HepG2 (cell line): ENCODE results near the gene RNF5. TPM values are rescaled to one million over a fixed set of nuclear protein-coding genes. Genes with fewer than 3 reads are reported as not detected.
A peak's percentile ranks its signal among the peaks of the same experiment; 100 is the strongest.

ENCODE experiments used
- CEBPG ChIP-seq: IDR thresholded peaks from 2 replicates; pipeline ENCODE4 v1.6.1; 2016
- DPF2 ChIP-seq: sonication (generic); formaldehyde crosslinking; IDR thresholded peaks from 2 replicates; pipeline ENCODE4 v1.4.0; 2020; ENCODE audit warnings: mild to moderate bottlenecking, low read depth, missing genetic modification reagents, borderline replicate concordance
- FOSL2 ChIP-seq: sonication (generic); formaldehyde crosslinking; IDR thresholded peaks from 2 replicates; pipeline ENCODE4 v1.4.0; 2020; ENCODE audit warnings: missing genetic modification reagents
- FOXK2 ChIP-seq: fragments of 450-650 bp; IDR thresholded peaks from 2 replicates; pipeline ENCODE4 v1.6.1; 2016
- MIER2 ChIP-seq: IDR thresholded peaks from 2 replicates; pipeline ENCODE4 v1.6.1; 2016; ENCODE audit warnings: missing biosample characterization, missing genetic modification reagents
- NFE2L1 ChIP-seq: sonication (generic); formaldehyde crosslinking; IDR thresholded peaks from 2 replicates; pipeline ENCODE4 v1.4.0; 2020; ENCODE audit warnings: missing genetic modification reagents, mild to moderate bottlenecking, borderline replicate concordance
- PCBP2 ChIP-seq: fragments of 200-400 bp; formaldehyde crosslinking; optimal IDR thresholded peaks from 2 replicates; pipeline ENCODE3; 2018; ENCODE audit warnings: low read length, low read depth; ENCODE audit not compliant: poor library complexity, severe bottlenecking
- RFX3 ChIP-seq: IDR thresholded peaks from 2 replicates; pipeline ENCODE4 v1.6.1; 2016; ENCODE audit warnings: missing biosample characterization, missing genetic modification reagents
- ZBTB20 ChIP-seq: sonication (generic); formaldehyde crosslinking; IDR thresholded peaks from 2 replicates; pipeline ENCODE4 v1.8.1; 2023; ENCODE audit warnings: missing genetic modification reagents, low read depth, mild to moderate bottlenecking, borderline replicate concordance
- ZNF33B ChIP-seq: sonication (generic); formaldehyde crosslinking; IDR thresholded peaks from 2 replicates; pipeline ENCODE4 v1.5.1; 2020; ENCODE audit warnings: mild to moderate bottlenecking, missing genetic modification reagents
- polyA plus RNA-seq, 8 experiments: library from polyadenylated mRNA; depleted of rRNA in 3 of 8; stranded (reverse) in 7 of 8; unstranded in 1 of 8; fragments of >200 nt; fragmentation: Illumina TruSeq in 4 of 8; extraction: Trizol in 4 of 8; gene quantifications; 2 replicates each; pipeline versions ENCODE4 v1.2.1 to v1.2.3, GENCODE V29; 2011 to 2016; ENCODE audit warnings: low read depth in 4 of 8, missing spikeins in 1 of 8, mixed read lengths in 1 of 8; ENCODE audit not compliant: insufficient read depth in 1 of 8
- total RNA-seq, 5 experiments: library from RNA; depleted of rRNA; stranded (reverse); fragments of >200 nt; fragmentation: Illumina TruSeq; extraction: Trizol; gene quantifications; 2 replicates each; pipeline ENCODE4 v1.2.3, GENCODE V29; 2016; ENCODE audit warnings: low read depth in 1 of 5
- TF ChIP-seq, protein P1 (sequence below): sonication (generic); formaldehyde crosslinking; IDR thresholded peaks from 2 replicates; pipeline ENCODE4 v1.9.0; 2021; ENCODE audit warnings: missing genetic modification reagents, borderline replicate concordance
- TF ChIP-seq, protein P2 (sequence below): sonication (generic); formaldehyde crosslinking; IDR thresholded peaks from 2 replicates; pipeline ENCODE4 v1.5.1; 2020; ENCODE audit warnings: mild to moderate bottlenecking, missing genetic modification reagents
- TF ChIP-seq, protein P3 (sequence below): sonication (generic); formaldehyde crosslinking; IDR thresholded peaks from 2 replicates; pipeline ENCODE4 v1.4.0; 2020; ENCODE audit warnings: missing genetic modification reagents
- TF ChIP-seq, protein P4 (sequence below): sonication (generic); formaldehyde crosslinking; IDR thresholded peaks from 2 replicates; pipeline ENCODE4 v1.5.1; 2020; ENCODE audit warnings: mild to moderate bottlenecking, missing genetic modification reagents, moderate library complexity

RNF5 gene
- total and polyA plus RNA-seq, 2 of the 13 experiments (the other 11 are each of a cell fraction or from before 2014, with no cell fraction given), result 98.0 to 131 TPM

DNA sequence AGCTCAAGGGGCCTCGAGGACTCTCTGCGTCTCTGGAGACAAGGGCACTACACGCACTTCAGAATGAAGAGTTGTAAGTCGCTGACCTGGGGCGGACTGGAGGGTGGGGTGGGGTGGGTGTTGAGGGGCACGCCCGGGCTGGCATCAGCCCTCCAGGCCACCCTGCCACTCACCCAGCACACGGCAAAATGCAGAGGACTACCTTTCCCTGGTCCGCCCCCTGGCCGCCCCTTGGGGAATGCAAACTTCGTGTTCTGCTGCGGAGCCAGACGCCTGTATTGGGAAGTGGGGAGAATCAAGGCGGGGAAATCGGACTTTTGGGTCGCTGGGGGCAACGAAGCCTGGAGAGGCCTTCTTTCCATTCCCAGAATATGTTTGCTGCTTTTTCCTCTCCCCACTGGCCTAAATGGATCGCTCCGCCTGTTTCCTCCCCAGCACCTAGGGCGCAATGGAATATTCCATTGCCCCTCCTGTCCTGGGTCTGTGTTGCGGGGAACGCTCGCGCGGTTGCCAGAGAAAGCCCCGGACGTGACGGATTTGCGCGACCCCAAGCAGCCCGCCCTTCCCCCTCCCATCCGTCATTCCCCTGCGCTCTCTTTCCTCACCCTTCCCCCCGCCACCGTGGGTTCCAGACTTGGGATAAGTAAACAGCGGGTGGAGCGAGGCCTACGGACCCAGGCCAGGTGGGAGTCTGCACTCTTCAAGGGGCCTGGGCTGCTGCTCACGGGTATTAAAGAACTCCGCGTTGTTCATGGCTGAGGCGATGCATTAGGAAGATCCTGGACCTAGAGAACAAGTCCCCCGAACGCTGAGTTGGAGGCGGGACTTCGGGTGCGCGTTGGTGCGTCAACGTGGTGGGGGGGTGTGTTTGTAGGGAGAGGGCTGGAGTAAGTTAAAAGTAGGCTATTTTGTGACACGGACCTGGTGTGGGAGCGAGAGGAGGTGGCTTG lies 24.4 kb upstream of the RNF5 start, which contains the start of gene PPT2 (continued):
- TF ChIP-seq MIER2 (no peak; the same call in 1 of the 2 replicates), FOSL2 (CRISPR knock-in tag) (no peak; the same call in 1 of the 2 replicates), DPF2 (CRISPR knock-in tag) (no peak), FOXK2 (peak; percentile 94), ZBTB20 (CRISPR knock-in tag) (no peak; the same call in 1 of the 2 replicates), RFX3 (CRISPR knock-in tag) (peak; percentile 80), CEBPG (CRISPR knock-in tag) (peak; percentile 35; the same call in 1 of the 2 replicates), ZNF33B (CRISPR knock-in tag) (peak; percentile 81; the same call in 1 of the 2 replicates), PCBP2 (peak; percentile 12), NFE2L1 (CRISPR knock-in tag) (peak; percentile 85; the same call in 1 of the 2 replicates)
- TF ChIP-seq, protein P1, sequence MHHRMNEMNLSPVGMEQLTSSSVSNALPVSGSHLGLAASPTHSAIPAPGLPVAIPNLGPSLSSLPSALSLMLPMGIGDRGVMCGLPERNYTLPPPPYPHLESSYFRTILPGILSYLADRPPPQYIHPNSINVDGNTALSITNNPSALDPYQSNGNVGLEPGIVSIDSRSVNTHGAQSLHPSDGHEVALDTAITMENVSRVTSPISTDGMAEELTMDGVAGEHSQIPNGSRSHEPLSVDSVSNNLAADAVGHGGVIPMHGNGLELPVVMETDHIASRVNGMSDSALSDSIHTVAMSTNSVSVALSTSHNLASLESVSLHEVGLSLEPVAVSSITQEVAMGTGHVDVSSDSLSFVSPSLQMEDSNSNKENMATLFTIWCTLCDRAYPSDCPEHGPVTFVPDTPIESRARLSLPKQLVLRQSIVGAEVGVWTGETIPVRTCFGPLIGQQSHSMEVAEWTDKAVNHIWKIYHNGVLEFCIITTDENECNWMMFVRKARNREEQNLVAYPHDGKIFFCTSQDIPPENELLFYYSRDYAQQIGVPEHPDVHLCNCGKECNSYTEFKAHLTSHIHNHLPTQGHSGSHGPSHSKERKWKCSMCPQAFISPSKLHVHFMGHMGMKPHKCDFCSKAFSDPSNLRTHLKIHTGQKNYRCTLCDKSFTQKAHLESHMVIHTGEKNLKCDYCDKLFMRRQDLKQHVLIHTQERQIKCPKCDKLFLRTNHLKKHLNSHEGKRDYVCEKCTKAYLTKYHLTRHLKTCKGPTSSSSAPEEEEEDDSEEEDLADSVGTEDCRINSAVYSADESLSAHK (CRISPR knock-in tag), result no peak
- TF ChIP-seq, protein P2, sequence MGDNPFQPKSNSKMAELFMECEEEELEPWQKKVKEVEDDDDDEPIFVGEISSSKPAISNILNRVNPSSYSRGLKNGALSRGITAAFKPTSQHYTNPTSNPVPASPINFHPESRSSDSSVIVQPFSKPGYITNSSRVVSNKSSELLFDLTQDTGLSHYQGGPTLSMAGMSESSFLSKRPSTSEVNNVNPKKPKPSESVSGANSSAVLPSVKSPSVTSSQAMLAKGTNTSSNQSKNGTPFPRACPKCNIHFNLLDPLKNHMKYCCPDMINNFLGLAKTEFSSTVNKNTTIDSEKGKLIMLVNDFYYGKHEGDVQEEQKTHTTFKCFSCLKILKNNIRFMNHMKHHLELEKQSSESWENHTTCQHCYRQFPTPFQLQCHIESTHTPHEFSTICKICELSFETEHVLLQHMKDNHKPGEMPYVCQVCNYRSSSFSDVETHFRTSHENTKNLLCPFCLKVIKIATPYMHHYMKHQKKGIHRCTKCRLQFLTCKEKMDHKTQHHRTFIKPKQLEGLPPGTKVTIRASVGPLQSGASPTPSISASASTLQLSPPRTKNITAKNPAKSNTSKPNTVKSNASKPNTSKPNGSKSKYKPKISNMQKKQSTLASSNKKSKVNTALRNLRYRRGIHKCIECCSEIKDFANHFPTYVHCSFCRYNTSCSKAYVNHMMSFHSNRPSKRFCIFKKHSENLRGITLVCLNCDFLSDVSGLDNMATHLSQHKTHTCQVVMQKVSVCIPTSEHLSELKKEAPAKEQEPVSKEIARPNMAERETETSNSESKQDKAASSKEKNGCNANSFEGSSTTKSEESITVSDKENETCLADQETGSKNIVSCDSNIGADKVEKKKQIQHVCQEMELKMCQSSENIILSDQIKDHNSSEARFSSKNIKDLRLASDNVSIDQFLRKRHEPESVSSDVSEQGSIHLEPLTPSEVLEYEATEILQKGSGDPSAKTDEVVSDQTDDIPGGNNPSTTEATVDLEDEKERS (CRISPR knock-in tag), result no peak
- TF ChIP-seq, protein P3, sequence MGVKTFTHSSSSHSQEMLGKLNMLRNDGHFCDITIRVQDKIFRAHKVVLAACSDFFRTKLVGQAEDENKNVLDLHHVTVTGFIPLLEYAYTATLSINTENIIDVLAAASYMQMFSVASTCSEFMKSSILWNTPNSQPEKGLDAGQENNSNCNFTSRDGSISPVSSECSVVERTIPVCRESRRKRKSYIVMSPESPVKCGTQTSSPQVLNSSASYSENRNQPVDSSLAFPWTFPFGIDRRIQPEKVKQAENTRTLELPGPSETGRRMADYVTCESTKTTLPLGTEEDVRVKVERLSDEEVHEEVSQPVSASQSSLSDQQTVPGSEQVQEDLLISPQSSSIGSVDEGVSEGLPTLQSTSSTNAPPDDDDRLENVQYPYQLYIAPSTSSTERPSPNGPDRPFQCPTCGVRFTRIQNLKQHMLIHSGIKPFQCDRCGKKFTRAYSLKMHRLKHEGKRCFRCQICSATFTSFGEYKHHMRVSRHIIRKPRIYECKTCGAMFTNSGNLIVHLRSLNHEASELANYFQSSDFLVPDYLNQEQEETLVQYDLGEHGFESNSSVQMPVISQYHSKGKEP (CRISPR knock-in tag), result no peak; the same call in 1 of the 2 replicates
- TF ChIP-seq, protein P4, sequence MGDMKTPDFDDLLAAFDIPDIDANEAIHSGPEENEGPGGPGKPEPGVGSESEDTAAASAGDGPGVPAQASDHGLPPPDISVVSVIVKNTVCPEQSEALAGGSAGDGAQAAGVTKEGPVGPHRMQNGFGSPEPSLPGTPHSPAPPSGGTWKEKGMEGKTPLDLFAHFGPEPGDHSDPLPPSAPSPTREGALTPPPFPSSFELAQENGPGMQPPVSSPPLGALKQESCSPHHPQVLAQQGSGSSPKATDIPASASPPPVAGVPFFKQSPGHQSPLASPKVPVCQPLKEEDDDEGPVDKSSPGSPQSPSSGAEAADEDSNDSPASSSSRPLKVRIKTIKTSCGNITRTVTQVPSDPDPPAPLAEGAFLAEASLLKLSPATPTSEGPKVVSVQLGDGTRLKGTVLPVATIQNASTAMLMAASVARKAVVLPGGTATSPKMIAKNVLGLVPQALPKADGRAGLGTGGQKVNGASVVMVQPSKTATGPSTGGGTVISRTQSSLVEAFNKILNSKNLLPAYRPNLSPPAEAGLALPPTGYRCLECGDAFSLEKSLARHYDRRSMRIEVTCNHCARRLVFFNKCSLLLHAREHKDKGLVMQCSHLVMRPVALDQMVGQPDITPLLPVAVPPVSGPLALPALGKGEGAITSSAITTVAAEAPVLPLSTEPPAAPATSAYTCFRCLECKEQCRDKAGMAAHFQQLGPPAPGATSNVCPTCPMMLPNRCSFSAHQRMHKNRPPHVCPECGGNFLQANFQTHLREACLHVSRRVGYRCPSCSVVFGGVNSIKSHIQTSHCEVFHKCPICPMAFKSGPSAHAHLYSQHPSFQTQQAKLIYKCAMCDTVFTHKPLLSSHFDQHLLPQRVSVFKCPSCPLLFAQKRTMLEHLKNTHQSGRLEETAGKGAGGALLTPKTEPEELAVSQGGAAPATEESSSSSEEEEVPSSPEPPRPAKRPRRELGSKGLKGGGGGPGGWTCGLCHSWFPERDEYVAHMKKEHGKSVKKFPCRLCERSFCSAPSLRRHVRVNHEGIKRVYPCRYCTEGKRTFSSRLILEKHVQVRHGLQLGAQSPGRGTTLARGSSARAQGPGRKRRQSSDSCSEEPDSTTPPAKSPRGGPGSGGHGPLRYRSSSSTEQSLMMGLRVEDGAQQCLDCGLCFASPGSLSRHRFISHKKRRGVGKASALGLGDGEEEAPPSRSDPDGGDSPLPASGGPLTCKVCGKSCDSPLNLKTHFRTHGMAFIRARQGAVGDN (CRISPR knock-in tag), result peak; percentile 90
